NCI-H128 (cell line): Measurements from ENCODE around the gene PEX10.

Experiments
- DNase-seq: peaks from one replicate; lab custom pipeline; 2025; ENCODE audit not compliant: unreplicated experiment; lab: John Stamatoyannopoulos, UW

PEX10 gene

DNA sequence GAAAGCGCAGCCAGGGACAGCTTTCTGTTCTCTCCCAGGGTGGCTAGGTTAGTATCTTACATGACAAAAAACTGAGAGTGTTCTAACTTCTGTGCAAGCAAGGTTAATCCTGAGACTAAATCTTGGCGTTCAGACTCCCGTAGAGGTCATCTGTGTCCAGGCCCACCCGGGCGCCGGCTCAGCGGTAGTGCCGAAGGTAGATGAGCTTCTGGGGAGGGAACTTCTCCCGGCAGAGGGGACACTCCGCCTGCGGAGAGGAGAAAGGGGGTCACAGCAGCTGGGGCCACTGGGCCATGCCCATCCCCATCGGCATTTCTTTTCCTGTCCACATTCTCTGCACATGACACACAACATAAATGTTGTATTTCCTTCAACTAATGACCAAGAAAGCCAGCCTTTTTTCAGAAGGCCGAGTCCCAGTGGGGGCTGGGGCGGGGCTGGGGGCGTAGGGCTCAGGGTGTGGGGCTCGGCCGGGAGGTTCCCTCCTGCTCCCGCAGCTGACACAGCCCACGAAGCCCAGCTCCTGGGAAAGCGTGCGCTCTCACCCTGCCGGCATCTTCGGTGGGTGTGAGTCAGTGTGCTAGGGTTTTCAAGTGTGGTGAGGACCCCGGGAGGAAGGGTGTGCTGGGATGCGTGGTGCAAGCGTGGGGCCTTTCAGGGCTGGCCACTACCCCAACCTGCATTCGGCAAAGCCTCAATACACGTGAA, 6.6 kb downstream of the PEX10 start:
- no peak for DNase-seq

DNA sequence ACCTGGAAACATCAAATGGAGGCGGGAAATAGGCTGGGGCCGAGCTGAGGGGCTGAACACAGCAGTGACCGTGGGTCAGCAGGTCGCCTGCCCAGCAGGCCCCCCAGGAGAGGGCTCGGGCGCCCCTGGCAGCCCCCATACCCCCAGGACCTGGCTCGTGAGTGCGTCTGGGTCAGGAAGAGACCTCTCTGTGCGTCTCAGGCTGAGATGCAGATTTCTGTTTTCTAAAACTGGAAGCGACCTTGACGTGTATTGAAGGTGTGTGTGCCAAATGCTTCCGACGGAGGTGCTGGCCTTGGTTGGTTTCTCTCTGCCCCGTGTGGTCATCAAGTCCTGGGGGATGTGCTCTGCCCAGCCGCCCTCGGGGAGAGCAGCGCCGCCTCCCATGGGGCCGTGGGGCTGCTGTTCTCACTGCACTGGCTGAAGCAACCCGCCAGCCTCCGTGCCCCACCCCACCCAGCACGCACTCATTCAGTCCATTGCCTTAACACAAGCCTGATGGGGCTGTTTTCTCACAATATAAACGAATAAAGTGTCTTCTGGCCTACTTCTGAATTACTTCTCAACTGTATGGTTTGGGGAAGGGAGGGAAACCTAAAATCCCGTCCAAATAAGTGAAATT, 7.4 kb downstream of the PEX10 start:
- no peak for DNase-seq

DNA sequence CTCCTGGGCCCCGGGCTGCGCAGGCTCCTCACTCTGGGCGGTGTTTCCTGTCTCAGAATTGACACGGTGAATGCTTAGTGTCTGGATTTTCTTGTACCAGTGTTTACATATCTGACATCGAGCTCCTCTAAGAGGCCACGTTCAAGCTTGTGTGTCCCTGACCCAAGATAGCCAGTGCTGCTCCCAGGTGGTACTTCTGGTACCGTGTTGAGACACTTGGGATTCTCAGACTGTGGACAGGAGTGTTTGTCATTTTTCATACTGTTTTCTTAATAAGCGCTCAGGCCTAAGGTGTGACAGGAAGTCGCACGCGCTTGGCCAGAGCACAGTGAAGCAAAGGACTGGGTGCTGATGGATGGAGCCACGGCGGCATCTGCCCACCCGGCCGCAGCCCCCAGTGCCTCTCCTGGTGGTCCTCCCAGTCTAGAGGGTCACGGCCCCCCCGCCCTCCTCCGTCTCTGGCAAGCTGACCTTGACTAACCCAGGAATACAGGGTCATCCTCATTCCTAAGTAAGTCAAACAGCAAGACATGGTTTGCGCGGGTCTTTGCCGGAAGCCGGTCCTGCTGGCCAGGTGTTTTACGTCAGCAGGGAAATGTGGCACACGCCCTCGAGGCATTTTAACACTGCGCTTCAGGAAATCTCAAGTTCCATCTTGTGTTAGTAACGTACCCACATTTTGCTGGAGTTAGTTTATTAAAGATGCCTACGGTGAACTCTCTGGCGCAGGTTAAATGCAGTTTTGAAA, 8.0 kb downstream of the PEX10 start:
- DNase-seq: no peak

DNA sequence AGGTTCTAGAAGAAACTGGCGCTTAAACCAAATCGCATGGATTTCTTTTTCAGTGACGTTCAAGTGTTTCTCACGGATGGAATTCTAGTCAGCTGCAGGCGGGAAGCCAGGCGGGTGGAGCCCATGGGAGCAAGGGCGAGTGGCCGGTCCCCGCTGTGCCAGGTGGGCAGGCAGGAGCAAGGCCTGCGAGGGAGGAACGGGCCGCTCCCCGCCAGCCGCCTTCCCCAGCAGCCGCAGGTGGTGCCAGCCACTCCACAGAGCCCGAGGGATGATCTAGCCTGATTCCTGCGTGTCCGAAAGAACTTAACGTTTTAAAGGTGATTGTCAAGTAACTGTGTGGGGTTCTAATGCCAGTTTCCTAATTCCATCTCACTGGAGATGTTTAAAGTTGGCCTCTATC, 9.1 kb downstream of the PEX10 start:
- DNase-seq: no peak

- no peak for DNase-seq
Measured at GRCh38 chr1:2402420-2402819, 9.9 kb downstream of the PEX10 start.

DNA sequence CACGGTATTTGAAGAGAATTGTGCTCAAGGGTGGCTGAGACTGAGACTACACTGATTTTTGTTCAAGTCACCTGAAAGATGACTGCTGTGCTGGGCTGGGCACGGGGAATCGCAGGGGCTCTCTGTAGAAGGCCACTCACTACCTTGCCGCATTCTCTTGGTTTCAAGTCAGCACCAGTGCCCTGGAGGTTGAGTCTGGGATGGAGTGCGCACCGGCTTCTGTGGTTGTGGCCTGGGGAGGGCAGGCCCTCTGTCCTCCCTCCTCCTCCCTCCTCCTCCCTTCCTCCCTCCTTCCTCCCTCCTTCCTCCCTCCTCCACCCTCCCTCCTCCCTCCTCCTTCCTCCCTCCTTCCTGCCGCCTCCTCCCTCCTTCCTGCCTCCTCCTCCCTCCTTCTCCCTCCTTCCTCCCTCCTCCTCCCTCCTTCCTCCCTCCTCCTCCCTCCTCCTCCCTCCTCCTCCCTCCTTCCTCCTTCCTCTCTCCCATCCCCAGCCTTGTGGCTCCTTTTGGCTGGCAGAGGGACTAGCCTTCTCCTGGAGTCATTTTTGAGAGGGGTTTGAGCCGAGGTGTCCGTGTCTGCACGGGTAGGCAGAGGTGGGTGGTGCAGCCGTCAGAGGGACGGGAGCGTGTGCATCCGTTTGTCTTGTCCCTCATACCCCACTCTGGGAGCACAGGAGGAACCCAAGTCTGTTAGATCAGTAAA, 11.3 kb downstream of the PEX10 start:
- no peak for DNase-seq

GRCh38 chr1:2400576-2400909, 11.8 kb downstream of the PEX10 start:
- DNase-seq: no peak

- no peak for DNase-seq
Measured at GRCh38 chr1:2399890-2400575, 12.3 kb downstream of the PEX10 start.

GRCh38 chr1:2398871-2399270, 13.5 kb downstream of the PEX10 start:
- DNase-seq: no peak

GRCh38 chr1:2397007-2397679, 15.2 kb downstream of the PEX10 start:
- no peak for DNase-seq

DNA sequence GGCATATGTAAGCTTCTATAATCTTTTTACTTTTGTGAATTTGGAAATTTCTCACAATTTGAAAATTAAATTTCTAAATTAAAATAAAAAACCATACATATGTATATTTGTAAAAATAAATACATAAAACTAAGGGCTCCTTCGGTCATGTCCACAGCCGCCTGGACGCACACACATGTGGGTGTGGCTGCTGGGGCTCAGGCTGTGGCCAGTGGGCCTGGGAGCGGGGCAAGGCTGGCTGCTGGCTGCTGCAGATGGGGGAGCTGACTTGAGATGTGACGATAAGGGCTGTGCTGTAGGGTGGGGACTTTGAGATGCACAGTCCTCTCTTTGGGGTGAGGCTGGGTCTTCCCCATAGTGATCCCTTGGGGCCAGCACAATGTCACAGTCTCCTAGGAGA, 15.9 kb downstream of the PEX10 start:
- no peak for DNase-seq

DNA sequence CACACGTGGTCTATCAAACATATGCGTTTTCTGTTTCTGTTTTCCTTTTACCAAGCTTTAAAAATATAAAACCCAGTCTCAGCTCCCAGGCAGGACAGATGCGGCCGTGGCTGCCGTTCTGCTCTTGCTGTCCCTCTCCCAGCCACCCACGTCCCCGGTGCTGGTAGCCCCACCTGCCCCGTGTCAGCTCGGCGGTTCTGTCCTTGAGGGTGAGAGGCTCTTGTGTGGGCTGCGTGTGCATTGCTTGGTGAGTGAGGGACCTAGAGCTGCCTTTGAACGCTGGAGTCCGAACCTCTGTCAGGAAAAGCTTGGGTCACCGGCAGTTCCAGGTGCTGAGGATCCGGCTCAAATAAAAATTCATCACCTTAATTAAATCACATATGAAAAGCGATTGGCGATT, 16.3 kb downstream of the PEX10 start:
- DNase-seq: no peak

- DNase-seq: no peak
Measured at GRCh38 chr1:2395245-2395644, 17.1 kb downstream of the PEX10 start.

DNA sequence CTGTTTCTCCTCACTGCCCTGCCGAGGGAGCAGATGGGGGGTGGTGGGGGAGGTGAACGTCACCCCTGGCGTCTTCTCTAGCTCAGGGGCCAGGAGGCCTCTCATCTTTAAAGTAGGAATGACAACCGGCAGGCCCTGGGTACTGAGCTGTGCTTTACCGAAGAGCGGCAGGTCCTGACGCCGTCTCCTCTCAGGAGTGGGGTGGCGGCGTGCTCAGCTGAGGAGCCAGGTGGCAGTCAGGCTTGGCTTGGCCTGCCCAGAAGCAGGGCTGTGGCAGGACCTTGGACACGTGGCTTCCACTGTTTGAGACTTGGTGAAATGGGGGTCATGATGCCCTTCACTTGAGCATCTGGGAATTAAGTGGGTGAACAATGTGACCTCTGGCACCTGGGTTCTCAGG, 17.6 kb downstream of the PEX10 start:
- DNase-seq: no peak

GRCh38 chr1:2394220-2394619, 18.1 kb downstream of the PEX10 start:
- DNase-seq: no peak

GRCh38 chr1:2393471-2393877, 18.9 kb downstream of the PEX10 start:
- DNase-seq: no peak

DNA sequence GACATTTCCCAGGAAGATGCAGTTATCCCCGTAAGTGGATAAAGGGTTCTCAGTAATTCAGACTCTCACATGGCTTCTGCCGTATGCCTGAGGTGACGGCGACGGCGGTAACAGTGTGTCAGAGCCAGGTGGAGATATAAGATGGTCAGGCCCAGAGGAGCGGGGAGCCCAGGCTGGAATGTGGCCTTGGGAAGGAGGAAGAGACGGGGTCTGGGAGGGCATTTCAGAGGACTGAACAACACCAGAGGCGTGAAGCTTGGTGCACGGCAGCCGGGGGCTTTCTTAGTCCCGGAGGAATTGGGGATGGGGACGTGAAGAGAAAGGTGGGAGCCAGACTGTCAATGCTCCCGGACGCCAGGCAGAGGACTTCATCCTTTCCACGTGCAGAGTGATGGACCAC, 19.7 kb downstream of the PEX10 start:
- DNase-seq: no peak

DNA sequence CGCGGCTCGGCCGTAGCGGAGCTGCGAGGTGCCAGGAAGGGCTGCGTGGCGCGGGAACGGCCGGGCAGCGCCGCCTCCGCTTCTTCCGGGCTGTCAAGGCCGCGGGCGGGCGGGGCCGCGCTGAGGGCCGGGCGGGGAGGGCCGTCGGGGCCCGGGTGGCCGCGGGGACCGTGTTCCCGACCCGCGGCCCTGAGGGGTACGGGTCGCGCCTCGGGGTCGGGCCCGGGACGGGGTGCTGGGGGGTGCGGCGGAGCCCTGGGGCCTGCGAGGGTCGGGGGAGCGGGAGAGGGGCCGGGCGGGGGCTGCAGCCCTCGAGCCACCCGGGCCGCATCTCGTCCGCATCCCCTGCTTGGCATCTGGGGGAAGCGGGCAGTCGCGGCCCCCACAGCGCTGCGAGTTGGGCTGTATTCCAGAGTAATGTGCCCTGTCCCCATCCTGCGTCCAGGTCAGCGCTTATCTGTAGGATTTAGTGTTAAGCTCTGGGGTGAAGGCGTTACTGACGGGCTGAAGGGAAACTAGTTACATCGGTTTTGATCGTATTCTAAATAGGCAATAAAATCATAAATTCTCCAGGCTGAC, 20.3 kb downstream of the PEX10 start:
- DNase-seq: no peak

DNA sequence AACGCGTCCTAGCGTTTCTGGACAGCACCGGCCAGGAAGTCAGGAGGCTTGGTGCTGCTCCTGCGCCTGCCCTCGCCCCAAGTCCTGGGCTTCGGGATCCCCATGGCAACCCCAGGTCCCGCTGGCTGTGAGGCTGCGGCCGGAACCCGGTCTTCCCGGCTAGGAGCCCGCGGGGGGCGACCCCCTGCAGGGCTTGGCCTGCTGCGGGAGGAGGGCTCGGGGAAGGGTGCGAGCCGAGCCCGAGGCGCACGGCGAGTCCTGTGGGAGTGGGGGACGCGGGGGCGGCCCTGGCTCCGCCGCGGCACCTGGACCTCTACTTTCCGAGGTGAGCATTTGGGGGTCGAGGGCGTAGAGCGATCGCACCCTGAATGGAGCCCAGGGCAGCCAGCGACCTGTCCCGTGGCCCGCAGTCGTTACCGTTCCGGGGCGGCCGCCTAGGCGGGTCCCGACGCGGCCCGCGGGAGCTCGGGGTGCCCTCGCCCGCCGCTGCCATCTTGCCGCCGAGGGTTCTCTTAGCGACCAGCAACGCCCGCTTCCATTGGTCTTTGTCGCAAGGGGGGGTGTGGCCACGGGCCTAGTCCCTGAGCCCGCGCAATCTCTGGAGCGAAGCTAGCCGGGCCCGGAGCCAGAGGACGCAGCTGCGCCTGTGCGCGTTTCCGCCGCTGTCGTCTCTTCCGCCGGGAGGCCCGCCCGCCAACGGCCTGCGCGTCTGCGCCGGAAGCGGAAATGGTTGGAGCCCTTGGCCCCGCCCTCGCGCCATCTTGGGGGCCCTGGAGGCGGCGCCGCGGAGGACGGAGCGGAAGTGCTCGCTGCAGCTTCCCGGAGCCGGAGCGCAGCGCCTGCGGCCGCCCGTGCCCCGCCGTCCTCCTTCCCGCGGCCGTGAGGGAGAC, 21.1 kb downstream of the PEX10 start, which contains the start of the genes MORN1 and RER1:
Gene MORN1, minus strand, starts transcription at position 514 of the 890 bp plus-strand sequence. Its CDS starts 21 bp downstream, at position 493.
Gene RER1, plus strand, starts transcription at position 801 of the 890 bp plus-strand sequence. CDS start 3,950 bp downstream, outside the sequence.
- DNase-seq: peak; percentile 99
